Fibroblast of lung (primary cell): ENCODE measurements around the gene MYO1D. TPM values are rescaled to one million over a fixed set of nuclear protein-coding genes. Genes with fewer than 3 reads are reported as not detected.
"Not testable (repeated sequence)": the region's sequence is repeated elsewhere in the genome, so short reads cannot be mapped to it uniquely, and the experiment has no call there.

Source experiments
- DNase-seq, 2 donors: peaks; one replicate each; pipeline versions ENCODE4 v3.0.0 to v3.0.0-alpha.2; 2010; ENCODE audit warnings: low read depth in 2 of 2
- H2AFZ ChIP-seq: 2 replicates; pipeline ENCODE4 v1.5.1; 2012; ENCODE audit warnings: low read length, control low read depth, inconsistent platforms
- H3K27ac ChIP-seq: 2 replicates; pipeline ENCODE4 v1.5.1; 2011; ENCODE audit warnings: low read length, control low read depth; ENCODE audit not compliant: insufficient read depth
- H3K27me3 ChIP-seq: 2 replicates; pipeline ENCODE4 v1.5.1; 2011; ENCODE audit warnings: mild to moderate bottlenecking, low read length; ENCODE audit not compliant: control insufficient read depth, insufficient read depth
- H3K36me3 ChIP-seq: 2 replicates; pipeline ENCODE4 v1.5.1; 2011; ENCODE audit warnings: low read length; ENCODE audit not compliant: control insufficient read depth, insufficient read depth
- H3K4me1 ChIP-seq: 2 replicates; pipeline ENCODE4 v1.5.1; 2011; ENCODE audit warnings: low read length; ENCODE audit not compliant: control insufficient read depth, insufficient read depth; ENCODE audit errors: extremely low read depth
- H3K4me2 ChIP-seq: 2 replicates; pipeline ENCODE4 v1.5.1; 2011; ENCODE audit warnings: low read length, control low read depth; ENCODE audit not compliant: insufficient read depth; ENCODE audit errors: extremely low read depth
- H3K4me3 ChIP-seq, 4 experiments: fragments of 200-600 bp in 1 of 4; sonication (generic) in 1 of 4; replicated peaks in 1 of 4; 2 replicates each; pipeline ENCODE4 v1.5.1; 2011 to 2016; ENCODE audit warnings: low read length in 4 of 4, low read depth in 3 of 4, mild to moderate bottlenecking in 3 of 4, control low read depth in 2 of 4, inconsistent platforms in 1 of 4, mixed read lengths in 1 of 4; ENCODE audit not compliant: insufficient read depth in 1 of 4; ENCODE audit errors: control extremely low read depth in 1 of 4
- H3K79me2 ChIP-seq: 2 replicates; pipeline ENCODE4 v1.5.1; 2012; ENCODE audit warnings: mild to moderate bottlenecking, low read length, inconsistent platforms; ENCODE audit not compliant: control insufficient read depth, insufficient read depth
- H3K9ac ChIP-seq: 2 replicates; pipeline ENCODE4 v1.5.1; 2011; ENCODE audit warnings: mild to moderate bottlenecking, low read length, control low read depth; ENCODE audit not compliant: insufficient read depth
- H3K9me3 ChIP-seq: 2 replicates; pipeline ENCODE4 v1.5.1; 2012; ENCODE audit warnings: low read depth, low read length; ENCODE audit not compliant: control insufficient read depth, insufficient read depth
- H4K20me1 ChIP-seq: 2 replicates; pipeline ENCODE4 v1.5.1; 2011; ENCODE audit warnings: low read length; ENCODE audit not compliant: control insufficient read depth, insufficient read depth; ENCODE audit errors: extremely low read depth
- CTCF ChIP-seq, 2 donors: IDR thresholded peaks in 1 of 2; conservative IDR thresholded peaks in 1 of 2; 1 replicate in 1 of 2; 2 replicates in 1 of 2; pipeline ENCODE4 v1.5.1; 2011 to 2012; ENCODE audit warnings: low read length in 2 of 2, control low read depth in 1 of 2, inconsistent platforms in 1 of 2, low read depth in 1 of 2, mild to moderate bottlenecking in 1 of 2
- EZH2 ChIP-seq: IDR thresholded peaks from 2 replicates; pipeline ENCODE4 v1.5.1; 2012; ENCODE audit warnings: low read length, control low read depth, mild to moderate bottlenecking; ENCODE audit errors: missing control alignments
- polyA plus RNA-seq, 2 donors: library from polyadenylated mRNA; depleted of rRNA in 1 of 2; stranded (reverse) in 1 of 2; unstranded in 1 of 2; fragments of >200 nt; gene quantifications; 2 replicates each; pipeline ENCODE4 v1.2.1, GENCODE V29; 2011 to 2012; ENCODE audit warnings: missing spikeins in 1 of 2
- total RNA-seq: library from RNA; depleted of rRNA; stranded (reverse); fragments of >200 nt; gene quantifications from 2 replicates; pipeline ENCODE4 v1.2.1, GENCODE V29; 2014

MYO1D gene
- total and polyA plus RNA-seq, 2 donors (not counting 1 experiment from before 2014, with no cell fraction given), result 35.0 to 46.6 TPM

- Histone ChIP-seq H3K4me1 (peaks cover 5% of the 10 kb centered on the region), H3K4me2 (no peak overlapping the region), H3K36me3 (no peaks in the 10 kb centered on the region), H4K20me1 (no peaks in the 10 kb centered on the region), H3K9me3 (no peaks in the 10 kb centered on the region), H2AFZ (no peak overlapping the region), H3K79me2 (no peaks in the 10 kb centered on the region), H3K27me3 (no peaks in the 10 kb centered on the region), H3K9ac (no peak overlapping the region), H3K27ac (no peak overlapping the region), H3K4me3 (no peak overlapping the region)
- no peak for TF ChIP-seq EZH2
- TF ChIP-seq CTCF (conservative IDR thresholded peaks at IDR 0.05 in 1 of 2, IDR thresholded peaks at IDR 0.05 in 1 of 2; ENCODE audit: low read depth in 1 of 2, low read length in 2 of 2), result no peak
- peak; percentile 18 to 79 for DNase-seq
Observed at GRCh38 chr17:32525122-32525521, 351.8 kb downstream of the MYO1D start.

- not testable (repeated sequence) for H3K4me2 ChIP-seq, H3K9me3 ChIP-seq, H3K36me3 ChIP-seq, H3K9ac ChIP-seq, H3K79me2 ChIP-seq, H3K4me1 ChIP-seq, DNase-seq, H3K4me3 ChIP-seq, H2AFZ ChIP-seq, H3K27me3 ChIP-seq, H3K27ac ChIP-seq, H4K20me1 ChIP-seq
Observed at GRCh38 chr17:32524553-32524880, 352.4 kb downstream of the MYO1D start.

- Histone ChIP-seq H3K4me2 (no peak overlapping the region), H3K4me1 (peaks cover 8% of the 10 kb centered on the region), H3K36me3 (no peaks in the 10 kb centered on the region), H4K20me1 (no peaks in the 10 kb centered on the region), H3K79me2 (no peaks in the 10 kb centered on the region), H3K27me3 (no peaks in the 10 kb centered on the region), H3K9ac (no peak overlapping the region), H2AFZ (no peak overlapping the region), H3K9me3 (no peaks in the 10 kb centered on the region), H3K27ac (no peak overlapping the region), H3K4me3 (no peak overlapping the region)
- TF ChIP-seq EZH2 (no peak), CTCF (conservative IDR thresholded peaks at IDR 0.05 in 1 of 2, IDR thresholded peaks at IDR 0.05 in 1 of 2; ENCODE audit: low read depth in 1 of 2, low read length in 2 of 2) (no peak)
- no peak for DNase-seq
Observed at GRCh38 chr17:32523827-32524552, 352.9 kb downstream of the MYO1D start.
